ES-I3 (cell line): Measurements from ENCODE around the gene CD27.
"Not testable (repeated sequence)": the region's sequence is repeated elsewhere in the genome, so short reads cannot be mapped to it uniquely, and the experiment has no call there.

Experiments used
- H3K36me3 ChIP-seq: 2 replicates; pipeline ENCODE4 v1.6.1; 2013; ENCODE audit warnings: mild to moderate bottlenecking, low read length, control low read depth, moderate library complexity; ENCODE audit not compliant: insufficient read depth
- H3K4me1 ChIP-seq: 2 replicates; pipeline ENCODE4 v1.6.1; 2013; ENCODE audit warnings: mild to moderate bottlenecking, control low read depth, low read length; ENCODE audit not compliant: insufficient read depth
- H3K9ac ChIP-seq: 2 replicates; pipeline ENCODE4 v1.6.1; 2013; ENCODE audit warnings: low read depth, mild to moderate bottlenecking, low read length, moderate library complexity
- H3K9me3 ChIP-seq: 2 replicates; pipeline ENCODE4 v1.6.1; 2013; ENCODE audit warnings: mild to moderate bottlenecking, low read length, moderate library complexity; ENCODE audit not compliant: control insufficient read depth, insufficient read depth

CD27 gene

DNA sequence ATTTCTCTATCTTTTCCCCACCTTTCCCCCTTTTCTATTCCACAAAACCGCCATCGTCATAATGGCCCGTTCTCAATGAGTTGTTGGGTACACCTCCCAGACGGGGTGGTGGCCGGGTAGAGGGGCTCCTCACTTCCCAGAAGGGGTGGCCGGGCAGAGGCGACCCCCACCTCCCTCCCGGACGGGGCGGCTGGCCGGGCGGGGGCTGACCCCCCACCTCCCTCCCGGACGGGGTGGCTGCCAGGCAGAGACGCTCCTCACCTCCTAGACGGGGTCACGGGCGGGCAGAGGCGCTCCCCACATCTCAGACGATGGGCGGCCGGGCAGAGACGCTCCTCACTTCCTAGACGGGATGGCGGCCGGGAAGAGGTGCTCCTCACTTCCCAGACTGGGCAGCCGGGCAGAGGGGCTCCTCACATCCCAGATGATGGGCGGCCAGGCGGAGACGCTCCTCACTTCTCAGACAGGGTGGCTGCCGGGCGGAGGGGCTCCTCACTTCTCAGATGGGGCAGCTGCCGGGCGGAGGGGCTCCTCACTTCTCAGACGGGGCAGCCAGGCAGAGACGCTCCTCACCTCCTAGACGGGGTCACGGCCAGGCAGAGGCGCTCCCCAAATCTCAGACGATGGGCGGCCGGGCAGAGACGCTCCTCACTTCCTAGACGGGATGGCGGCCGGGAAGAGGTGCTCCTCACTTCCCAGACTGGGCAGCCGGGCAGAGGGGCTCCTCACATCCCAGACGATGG lies 30.6 kb downstream of the CD27 start:
- H3K9ac ChIP-seq, H3K36me3 ChIP-seq, H3K4me1 ChIP-seq, H3K9me3 ChIP-seq: not testable (repeated sequence)

DNA sequence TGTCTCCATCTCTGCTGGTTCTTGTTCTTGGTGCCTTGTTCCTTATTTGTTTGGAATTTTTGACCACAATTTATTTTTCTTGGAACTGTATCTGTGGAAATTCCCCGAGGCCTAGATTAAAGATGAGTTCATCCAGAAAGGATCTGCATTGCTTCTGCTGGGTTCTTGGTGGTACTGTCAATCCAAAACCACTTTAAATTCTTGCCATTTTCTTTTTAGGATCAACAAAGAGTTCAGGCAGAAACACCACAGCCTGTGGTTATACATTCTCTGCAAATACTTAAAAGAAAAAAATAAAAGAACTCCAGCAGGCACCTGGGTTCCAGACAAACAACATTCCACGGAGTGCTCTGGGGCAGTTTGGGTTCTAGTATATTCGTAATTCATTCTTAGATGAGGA lies 31.7 kb downstream of the CD27 start:
- no peak overlapping the region for H3K9ac ChIP-seq
- no peaks in the 10 kb centered on the region for H3K9me3 ChIP-seq
- H3K36me3 ChIP-seq = no peaks in the 10 kb centered on the region
- no peaks in the 10 kb centered on the region for H3K4me1 ChIP-seq

DNA sequence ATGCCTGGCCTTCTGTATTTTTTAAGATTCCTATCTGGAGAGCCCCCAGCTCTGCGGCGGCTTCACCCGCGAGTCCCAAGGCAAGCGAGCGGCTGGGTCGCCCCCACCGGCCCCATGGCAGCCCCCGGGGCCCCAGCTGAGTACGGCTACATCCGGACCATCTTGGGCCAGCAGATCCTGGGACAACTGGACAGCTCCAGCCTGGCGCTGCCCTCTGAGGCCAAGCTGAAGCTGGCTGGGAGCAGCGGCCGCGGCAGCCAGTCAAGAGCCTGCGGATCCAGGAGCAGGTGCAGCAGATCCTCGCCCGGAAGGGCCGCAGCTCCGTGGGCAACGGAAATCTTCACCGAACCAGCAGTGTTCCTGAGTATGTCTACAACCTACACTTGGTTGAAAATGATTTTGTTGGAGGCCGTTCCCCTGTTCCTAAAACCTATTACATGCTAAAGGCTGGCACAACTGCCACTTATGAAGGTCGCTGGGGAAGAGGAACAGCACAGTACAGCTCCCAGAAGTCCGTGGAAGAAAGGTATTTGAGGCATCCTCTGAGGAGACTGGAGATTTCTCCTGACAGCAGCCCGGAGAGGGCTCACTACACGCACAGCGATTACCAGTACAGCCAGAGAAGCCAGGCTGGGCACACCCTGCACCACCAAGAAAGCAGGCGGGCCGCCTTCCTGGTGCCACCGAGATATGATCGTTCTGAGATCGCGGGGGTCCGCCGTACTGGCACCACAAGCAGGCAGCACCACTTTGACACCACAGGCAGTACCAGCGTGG lies 33.0 kb downstream of the CD27 start:
- H3K4me1 ChIP-seq, H3K9me3 ChIP-seq, H3K9ac ChIP-seq, H3K36me3 ChIP-seq: not testable (repeated sequence)

DNA sequence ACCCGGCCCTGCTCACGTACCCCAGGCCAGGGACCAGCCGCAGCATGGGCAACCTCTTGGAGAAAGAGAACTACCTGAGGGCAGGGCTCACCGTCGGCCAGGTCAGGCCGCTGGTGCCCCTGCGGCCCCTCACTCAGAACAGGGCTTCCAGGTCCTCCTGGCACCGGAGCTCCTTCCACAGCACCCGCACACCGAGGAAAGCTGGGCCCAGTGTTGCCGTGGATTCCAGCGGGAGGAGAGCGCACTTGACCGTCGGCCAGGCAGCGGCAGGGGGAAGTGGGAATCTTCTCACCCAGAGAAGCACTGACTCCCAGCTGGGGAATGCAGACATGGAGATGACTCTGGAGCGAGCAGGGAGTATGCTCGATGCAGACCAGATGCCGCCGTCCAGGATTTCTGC lies 33.7 kb downstream of the CD27 start:
- H3K9ac ChIP-seq = no peak overlapping the region
- H3K36me3 ChIP-seq = no peaks in the 10 kb centered on the region
- H3K4me1 ChIP-seq = no peaks in the 10 kb centered on the region
- H3K9me3 ChIP-seq = no peaks in the 10 kb centered on the region

DNA sequence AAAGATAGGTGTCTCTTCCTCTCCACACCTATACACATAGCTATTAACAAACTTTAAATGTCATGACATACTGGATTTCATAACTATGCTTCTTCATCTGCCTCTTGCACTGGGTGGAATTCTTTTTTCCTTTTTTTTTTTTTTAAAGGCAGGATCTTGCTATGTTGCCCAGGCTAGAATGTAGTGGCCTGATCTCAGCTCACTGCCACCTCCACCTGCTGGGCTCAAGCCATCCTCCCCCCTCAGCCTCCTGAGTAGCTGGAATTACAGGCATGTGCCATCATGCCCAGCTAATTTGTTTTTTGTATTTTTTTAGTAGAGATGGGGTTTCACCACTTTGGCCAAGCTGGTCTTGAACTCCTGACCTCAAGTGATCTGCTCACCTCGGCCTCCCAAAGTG lies 43.5 kb downstream of the CD27 start:
- Histone ChIP-seq H3K9me3 (no peaks in the 10 kb centered on the region), H3K9ac (no peak overlapping the region), H3K36me3 (peaks cover 3% of the 10 kb centered on the region; the same call in 1 of the 2 replicates)

GRCh38 chr12:6489449-6489848 lies 44.7 kb downstream of the CD27 start:
- Histone ChIP-seq H3K4me1 (no peaks in the 10 kb centered on the region), H3K9me3 (no peaks in the 10 kb centered on the region), H3K9ac (no peak overlapping the region), H3K36me3 (peaks cover 3% of the 10 kb centered on the region; the same call in 1 of the 2 replicates)

More for the DNA sequence above, 43.5 kb downstream of the CD27 start:
- H3K4me1 ChIP-seq = no peaks in the 10 kb centered on the region

GRCh38 chr12:6490673-6491072 lies 45.9 kb downstream of the CD27 start:
- H3K9ac ChIP-seq, H3K9me3 ChIP-seq, H3K4me1 ChIP-seq: not testable (repeated sequence)
- H3K36me3 ChIP-seq = peaks cover 11% of the 10 kb centered on the region

DNA sequence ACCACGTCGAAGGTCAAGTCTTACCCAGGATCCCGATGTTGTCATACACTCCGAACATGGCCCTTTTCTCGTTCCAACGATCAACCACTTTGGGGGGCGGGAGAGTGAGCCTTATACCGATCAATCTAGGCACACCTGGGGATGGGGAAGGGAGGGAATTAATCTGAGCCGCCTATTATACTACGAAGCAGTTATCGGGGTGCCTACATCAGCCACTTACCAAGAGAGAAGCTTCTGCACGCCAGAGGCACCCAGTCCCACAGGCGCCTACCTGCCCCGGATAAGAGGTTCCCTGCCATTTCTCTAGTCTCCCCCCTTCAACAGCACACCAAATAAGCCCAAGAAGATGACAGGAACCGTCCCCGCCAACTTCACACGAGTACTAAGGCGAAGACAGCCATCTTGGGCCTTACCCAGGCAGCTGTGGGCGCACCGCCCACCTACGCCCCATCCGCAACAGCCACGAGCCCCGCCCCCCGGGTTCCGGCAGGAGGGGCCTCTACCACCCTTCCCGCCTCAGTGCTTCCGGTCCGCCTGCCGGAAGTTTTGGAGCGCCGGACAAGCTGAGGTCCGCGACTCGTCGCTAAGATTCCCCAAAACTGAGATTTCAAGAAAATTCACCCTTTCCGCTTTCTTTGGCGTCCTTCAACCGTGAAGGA lies 48.2 kb downstream of the CD27 start, which contains the start of gene MRPL51:
Gene MRPL51 (minus strand): TSS at position 425 of the 659 bp plus-strand sequence. CDS start 126 bp downstream, at position 299.
- Histone ChIP-seq H3K9ac (peak within 1 kb of the TSS; percentile 83), H3K36me3 (peaks cover 20% of the 10 kb centered on the region), H3K4me1 (no peaks in the 10 kb centered on the region), H3K9me3 (no peaks in the 10 kb centered on the region)

- Histone ChIP-seq H3K9ac (peak within 1 kb of the TSS; percentile 83), H3K36me3 (peaks cover 20% of the 10 kb centered on the region), H3K9me3 (no peaks in the 10 kb centered on the region), H3K4me1 (no peaks in the 10 kb centered on the region)
Measured at GRCh38 chr12:6493497-6494257, 48.9 kb downstream of the CD27 start, which contains the start of gene NCAPD2. Gene NCAPD2, plus strand, starts transcription at chr12:6494102. Its CDS starts 997 bp downstream, at chr12:6495099.

DNA sequence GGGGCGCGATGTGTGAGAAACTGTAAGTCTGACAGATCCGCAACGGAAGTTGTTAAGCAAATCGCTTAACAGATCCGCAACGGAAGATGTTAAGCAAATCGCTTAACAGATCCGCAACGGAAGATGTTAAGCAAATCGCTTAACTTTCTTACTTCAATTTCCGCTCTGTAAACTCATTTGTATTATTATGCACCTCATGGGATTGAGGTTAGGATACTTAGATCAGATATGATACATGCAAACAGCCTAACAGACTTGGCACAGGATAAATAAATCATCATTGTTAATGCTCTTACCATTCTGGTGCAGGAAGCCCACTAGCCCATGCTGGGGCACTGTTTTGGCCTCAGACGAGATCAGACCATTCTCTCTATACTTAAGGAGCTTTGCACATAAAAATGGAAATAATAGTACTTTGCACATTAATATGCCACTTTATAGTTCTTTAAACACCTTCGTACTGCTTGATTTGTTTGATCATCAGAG lies 49.5 kb downstream of the CD27 start:
- H3K9ac ChIP-seq = peak overlapping the region; percentile 83
- H3K4me1 ChIP-seq = no peaks in the 10 kb centered on the region

GRCh38 chr12:6494968-6495367 lies 50.2 kb downstream of the CD27 start:
- no peaks in the 10 kb centered on the region for H3K9me3 ChIP-seq
- H3K9ac ChIP-seq = peak overlapping the region; percentile 83
- no peaks in the 10 kb centered on the region for H3K4me1 ChIP-seq
- H3K36me3 ChIP-seq = peaks cover 28% of the 10 kb centered on the region

More for the DNA sequence above, 49.5 kb downstream of the CD27 start:
- Histone ChIP-seq H3K9me3 (no peaks in the 10 kb centered on the region), H3K36me3 (peaks cover 27% of the 10 kb centered on the region)

- H3K9ac ChIP-seq, H3K9me3 ChIP-seq, H3K4me1 ChIP-seq: not testable (repeated sequence)
- H3K36me3 ChIP-seq = peaks cover 27% of the 10 kb centered on the region
Measured at GRCh38 chr12:6497291-6497690, 52.5 kb downstream of the CD27 start.

- Histone ChIP-seq H3K4me1 (no peaks in the 10 kb centered on the region), H3K9me3 (no peaks in the 10 kb centered on the region; the same call in 1 of the 2 replicates), H3K9ac (no peak overlapping the region), H3K36me3 (peaks cover 29% of the 10 kb centered on the region)
Measured at GRCh38 chr12:6500466-6500865, 55.7 kb downstream of the CD27 start.
